IPS-18a (cell line): Measurements from ENCODE around the gene SPTSSA.
"Not testable (repeated sequence)": the region's sequence is repeated elsewhere in the genome, so short reads cannot be mapped to it uniquely, and the experiment has no call there.

Experiments used
- H3K27ac ChIP-seq: one replicate; pipeline ENCODE4 v1.5.1; 2013; ENCODE audit warnings: low read length
- H3K27me3 ChIP-seq: one replicate; pipeline ENCODE4 v1.6.1; 2013; ENCODE audit warnings: mild to moderate bottlenecking, low read length; ENCODE audit not compliant: control insufficient read depth, insufficient read depth
- H3K36me3 ChIP-seq: one replicate; pipeline ENCODE4 v1.6.1; 2013; ENCODE audit warnings: low read depth, low read length; ENCODE audit not compliant: control insufficient read depth
- H3K4me1 ChIP-seq: one replicate; pipeline ENCODE4 v1.6.1; 2013; ENCODE audit warnings: low read depth, low read length; ENCODE audit not compliant: control insufficient read depth
- H3K4me3 ChIP-seq: one replicate; pipeline ENCODE4 v1.5.1; 2013; ENCODE audit warnings: low read length
- H3K9ac ChIP-seq: one replicate; pipeline ENCODE4 v1.6.1; 2013; ENCODE audit warnings: mild to moderate bottlenecking, low read length, moderate library complexity
- H3K9me3 ChIP-seq: one replicate; pipeline ENCODE4 v1.6.1; 2013; ENCODE audit warnings: low read depth, low read length; ENCODE audit not compliant: control insufficient read depth

The SPTSSA gene

DNA sequence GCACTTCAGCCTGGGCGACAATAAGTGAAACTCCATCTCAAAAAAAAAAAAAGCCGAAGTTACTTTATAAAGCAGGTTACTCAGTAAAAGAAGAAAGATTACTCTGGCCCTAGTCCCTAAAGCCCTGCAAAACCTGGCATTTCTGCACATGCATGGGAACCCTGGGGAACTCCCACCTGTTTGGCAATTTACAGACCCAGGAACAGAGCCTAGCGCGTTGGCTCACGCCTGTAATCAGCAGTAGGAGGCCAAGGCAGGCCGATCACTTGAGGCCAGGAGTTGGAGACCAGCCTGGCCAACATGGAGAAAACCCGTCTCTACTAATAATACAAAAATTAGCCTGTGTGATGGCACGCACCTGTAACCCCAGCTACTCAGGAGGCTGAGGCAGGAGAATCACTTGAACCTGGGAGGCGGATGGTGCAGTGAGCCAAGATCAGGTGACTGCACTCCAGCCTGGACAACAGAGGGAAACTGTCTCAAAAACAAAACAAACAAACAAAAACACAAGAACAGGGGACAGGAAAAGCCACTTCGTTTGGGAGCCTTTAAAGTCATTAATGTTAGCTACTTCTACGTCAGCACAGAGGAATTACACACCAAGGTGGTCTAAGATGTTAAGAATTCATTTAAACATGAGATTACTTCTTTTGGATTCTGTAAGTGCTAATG is 34.1 kb upstream of the SPTSSA start:
- Histone ChIP-seq H3K27me3 (no peaks in the 10 kb centered on the region), H3K27ac (no peak overlapping the region), H3K9ac (no peak overlapping the region)

GRCh38 chr14:34489324-34489723 is 27.3 kb upstream of the SPTSSA start:
- no peaks in the 10 kb centered on the region for H3K27me3 ChIP-seq
- no peaks in the 10 kb centered on the region for H3K4me1 ChIP-seq
- H3K4me3 ChIP-seq = no peak overlapping the region
- no peak overlapping the region for H3K9ac ChIP-seq
- no peaks in the 10 kb centered on the region for H3K36me3 ChIP-seq
- H3K27ac ChIP-seq = no peak overlapping the region
- no peaks in the 10 kb centered on the region for H3K9me3 ChIP-seq

More for the DNA sequence above, 34.1 kb upstream of the SPTSSA start:
- Histone ChIP-seq H3K36me3 (no peaks in the 10 kb centered on the region), H3K9me3 (no peaks in the 10 kb centered on the region), H3K4me3 (no peak overlapping the region), H3K4me1 (peaks cover 10% of the 10 kb centered on the region)

GRCh38 chr14:34488528-34488927 is 26.5 kb upstream of the SPTSSA start:
- Histone ChIP-seq H3K27ac (no peak overlapping the region), H3K9ac (no peak overlapping the region), H3K27me3 (no peaks in the 10 kb centered on the region), H3K4me3 (no peak overlapping the region), H3K4me1 (no peaks in the 10 kb centered on the region), H3K9me3 (no peaks in the 10 kb centered on the region), H3K36me3 (no peaks in the 10 kb centered on the region)

GRCh38 chr14:34484726-34485125 is 22.7 kb upstream of the SPTSSA start:
- no peak overlapping the region for H3K9ac ChIP-seq
- no peak overlapping the region for H3K27ac ChIP-seq
- H3K9me3 ChIP-seq = no peaks in the 10 kb centered on the region
- H3K27me3 ChIP-seq = no peaks in the 10 kb centered on the region
- no peaks in the 10 kb centered on the region for H3K36me3 ChIP-seq
- no peaks in the 10 kb centered on the region for H3K4me1 ChIP-seq
- H3K4me3 ChIP-seq = no peak overlapping the region

- Histone ChIP-seq H3K4me3 (no peak overlapping the region), H3K27ac (no peak overlapping the region), H3K36me3 (no peaks in the 10 kb centered on the region), H3K9ac (no peak overlapping the region), H3K27me3 (no peaks in the 10 kb centered on the region), H3K9me3 (no peaks in the 10 kb centered on the region), H3K4me1 (no peaks in the 10 kb centered on the region)
These were observed 20.4 kb upstream of the SPTSSA start for GRCh38 chr14:34482463-34482862.

DNA sequence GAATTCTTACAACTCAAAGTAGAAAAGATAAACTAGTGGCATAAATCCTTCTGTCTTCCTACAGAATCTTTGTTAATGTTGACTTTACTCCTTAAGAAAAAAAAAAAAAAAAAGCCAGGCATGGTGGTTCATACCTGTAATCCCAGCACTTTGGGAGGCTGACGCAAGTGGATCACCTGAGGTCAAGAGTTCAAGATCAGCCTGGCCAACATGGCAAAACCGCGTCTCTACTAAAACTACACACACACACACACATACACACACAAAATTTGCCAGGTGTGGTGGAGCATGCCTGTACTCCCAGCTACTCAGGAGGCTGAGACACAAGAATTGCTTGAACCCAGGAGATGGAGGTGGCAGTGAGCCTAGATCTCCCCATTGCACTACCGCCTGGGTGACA is 17.7 kb upstream of the SPTSSA start:
- Histone ChIP-seq H3K27me3 (no peaks in the 10 kb centered on the region), H3K9me3 (no peaks in the 10 kb centered on the region), H3K4me1 (no peaks in the 10 kb centered on the region), H3K4me3 (no peak overlapping the region), H3K36me3 (no peaks in the 10 kb centered on the region), H3K27ac (no peak overlapping the region), H3K9ac (no peak overlapping the region)

DNA sequence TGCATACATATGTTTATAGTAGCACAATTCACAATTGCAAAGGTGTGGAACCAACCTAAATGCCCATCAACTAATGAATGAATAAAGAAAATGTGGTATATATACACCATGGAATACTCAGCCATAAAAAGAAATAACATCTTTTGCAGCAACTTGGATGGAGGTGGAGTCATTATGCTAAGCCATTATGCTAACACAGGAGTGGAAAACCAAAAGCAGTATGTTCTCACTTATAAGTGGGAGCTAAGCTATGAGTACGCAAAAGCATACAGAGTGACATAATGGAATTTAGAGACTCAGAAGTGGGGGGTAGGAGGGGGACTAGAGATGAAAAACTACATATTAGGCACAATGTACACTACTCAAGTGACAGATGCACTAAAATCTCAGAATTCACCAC is 16.2 kb upstream of the SPTSSA start:
- Histone ChIP-seq H3K36me3 (no peaks in the 10 kb centered on the region), H3K4me3 (no peak overlapping the region), H3K9ac (no peak overlapping the region), H3K9me3 (no peaks in the 10 kb centered on the region), H3K27ac (no peak overlapping the region), H3K4me1 (no peaks in the 10 kb centered on the region), H3K27me3 (no peaks in the 10 kb centered on the region)

GRCh38 chr14:34476036-34476435 is 14.0 kb upstream of the SPTSSA start:
- not testable (repeated sequence) for H3K4me3 ChIP-seq, H3K4me1 ChIP-seq

GRCh38 chr14:34475163-34475562 is 13.1 kb upstream of the SPTSSA start:
- Histone ChIP-seq H3K4me3 (no peak overlapping the region), H3K27me3 (no peaks in the 10 kb centered on the region), H3K9me3 (no peaks in the 10 kb centered on the region), H3K27ac (no peak overlapping the region), H3K9ac (no peak overlapping the region), H3K4me1 (no peaks in the 10 kb centered on the region), H3K36me3 (no peaks in the 10 kb centered on the region)

More at GRCh38 chr14:34476036-34476435, 14.0 kb upstream of the SPTSSA start:
- not testable (repeated sequence) for H3K9me3 ChIP-seq, H3K36me3 ChIP-seq, H3K9ac ChIP-seq, H3K27me3 ChIP-seq, H3K27ac ChIP-seq

GRCh38 chr14:34474187-34474679 is 12.2 kb upstream of the SPTSSA start:
- Histone ChIP-seq H3K27me3 (no peaks in the 10 kb centered on the region), H3K9ac (no peak overlapping the region), H3K27ac (no peak overlapping the region), H3K9me3 (no peaks in the 10 kb centered on the region), H3K4me1 (peaks cover under 1% of the 10 kb centered on the region), H3K4me3 (no peak overlapping the region), H3K36me3 (no peaks in the 10 kb centered on the region)

- no peak overlapping the region for H3K27ac ChIP-seq
- no peak overlapping the region for H3K4me3 ChIP-seq
- no peaks in the 10 kb centered on the region for H3K27me3 ChIP-seq
- no peaks in the 10 kb centered on the region for H3K9me3 ChIP-seq
- H3K36me3 ChIP-seq = no peaks in the 10 kb centered on the region
- no peak overlapping the region for H3K9ac ChIP-seq
- H3K4me1 ChIP-seq = peaks cover 4% of the 10 kb centered on the region
These were observed 10.8 kb upstream of the SPTSSA start for GRCh38 chr14:34472706-34473279.

DNA sequence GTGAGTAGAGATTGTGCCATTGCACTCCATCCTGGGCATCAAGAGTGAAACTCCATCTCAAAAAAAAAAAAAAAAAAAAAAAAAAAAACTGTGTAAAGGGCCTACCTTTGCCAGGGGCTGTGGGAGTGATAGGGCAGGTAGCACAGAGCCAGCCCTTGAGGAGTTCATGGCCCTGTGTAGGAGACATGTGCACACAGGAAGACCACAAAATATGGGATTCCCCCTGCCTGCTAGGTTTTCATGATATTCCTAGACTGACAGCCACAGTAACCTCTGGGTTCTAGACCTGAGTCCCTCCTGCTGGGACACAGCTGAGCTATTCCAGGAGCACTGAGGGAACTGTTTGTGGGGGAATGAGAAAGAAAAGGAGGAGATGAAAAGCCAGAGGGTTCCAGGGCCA is 8.3 kb upstream of the SPTSSA start:
- H3K9me3 ChIP-seq = no peaks in the 10 kb centered on the region
- H3K27me3 ChIP-seq = no peaks in the 10 kb centered on the region
- H3K27ac ChIP-seq = no peak overlapping the region
- H3K4me3 ChIP-seq = no peak overlapping the region
- H3K4me1 ChIP-seq = peaks cover 4% of the 10 kb centered on the region
- H3K9ac ChIP-seq = no peak overlapping the region
- no peaks in the 10 kb centered on the region for H3K36me3 ChIP-seq
